ENCODE measurements around the gene PTPRT.

DNA sequence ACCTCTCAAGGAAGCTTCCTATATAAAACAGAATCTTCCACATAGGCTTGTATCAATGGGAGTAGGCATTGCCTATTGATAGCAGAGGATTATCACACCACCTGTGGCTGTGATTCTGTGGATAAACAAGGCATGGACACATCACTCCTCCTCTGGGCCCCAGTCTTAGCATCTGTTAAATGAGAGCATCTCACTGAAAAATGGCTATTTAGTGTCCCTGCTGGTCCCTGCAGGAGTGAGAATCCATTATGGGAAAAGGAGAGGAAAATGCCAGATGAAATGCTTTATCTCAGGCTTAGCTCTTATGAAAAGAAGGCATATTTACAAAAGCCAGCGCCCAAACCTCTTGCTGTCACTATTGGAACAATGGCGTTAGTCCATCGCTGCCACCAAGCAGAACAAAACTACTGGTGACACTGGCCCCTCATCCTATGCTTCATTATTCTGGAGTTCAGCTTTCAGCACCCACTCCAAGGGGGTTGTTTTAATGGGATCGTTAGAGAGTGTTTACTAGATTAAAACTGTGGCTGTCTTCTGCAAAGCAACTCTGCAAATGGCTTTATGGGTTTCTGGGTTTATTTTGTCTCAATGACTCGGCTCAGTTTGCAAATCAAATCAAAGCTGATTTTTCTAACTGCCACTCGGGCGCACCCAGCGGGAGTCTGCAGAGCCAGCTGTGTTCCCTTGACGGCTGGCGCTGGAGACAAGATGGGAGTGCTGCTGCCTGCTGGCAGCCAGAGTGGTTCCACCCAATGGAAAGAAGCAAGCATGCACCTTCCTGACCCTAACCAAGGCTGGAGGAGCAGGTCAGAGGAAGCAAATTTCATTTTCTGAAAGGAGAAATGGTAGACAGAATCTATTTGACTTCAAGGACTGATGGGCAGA lies 912.7 kb downstream of the PTPRT start:
- TF ChIP-seq, protein P1, sequence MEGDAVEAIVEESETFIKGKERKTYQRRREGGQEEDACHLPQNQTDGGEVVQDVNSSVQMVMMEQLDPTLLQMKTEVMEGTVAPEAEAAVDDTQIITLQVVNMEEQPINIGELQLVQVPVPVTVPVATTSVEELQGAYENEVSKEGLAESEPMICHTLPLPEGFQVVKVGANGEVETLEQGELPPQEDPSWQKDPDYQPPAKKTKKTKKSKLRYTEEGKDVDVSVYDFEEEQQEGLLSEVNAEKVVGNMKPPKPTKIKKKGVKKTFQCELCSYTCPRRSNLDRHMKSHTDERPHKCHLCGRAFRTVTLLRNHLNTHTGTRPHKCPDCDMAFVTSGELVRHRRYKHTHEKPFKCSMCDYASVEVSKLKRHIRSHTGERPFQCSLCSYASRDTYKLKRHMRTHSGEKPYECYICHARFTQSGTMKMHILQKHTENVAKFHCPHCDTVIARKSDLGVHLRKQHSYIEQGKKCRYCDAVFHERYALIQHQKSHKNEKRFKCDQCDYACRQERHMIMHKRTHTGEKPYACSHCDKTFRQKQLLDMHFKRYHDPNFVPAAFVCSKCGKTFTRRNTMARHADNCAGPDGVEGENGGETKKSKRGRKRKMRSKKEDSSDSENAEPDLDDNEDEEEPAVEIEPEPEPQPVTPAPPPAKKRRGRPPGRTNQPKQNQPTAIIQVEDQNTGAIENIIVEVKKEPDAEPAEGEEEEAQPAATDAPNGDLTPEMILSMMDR (IDR thresholded peaks at IDR 0.05): no peak
- TF ChIP-seq POLR2AphosphoS5 (IDR thresholded peaks at IDR 0.05): no peak

All from breast epithelium (tissue), 3 donors.